ENCODE measurements around the gene MSH5.

- no peak for TF ChIP-seq EZH2phosphoT487 (IDR thresholded peaks at IDR 0.05; ENCODE audit: borderline replicate concordance)
- peak; percentile 96 for TF ChIP-seq CTCF (conservative IDR thresholded peaks at IDR 0.05; ENCODE audit: low read length)
Measured at GRCh38 chr6:31729515-31729978, 10.3 kb upstream of the MSH5 start.

Measured in Loucy (cell line).